ENCODE results near the gene PPFIA4. TPM values are rescaled to one million over a fixed set of nuclear protein-coding genes. Genes with fewer than 3 reads are reported as not detected.

PPFIA4 gene
- total RNA-seq, 4 donors from 2014 or later, result under 0.01 to 24.6 (median 0.30) TPM

DNA sequence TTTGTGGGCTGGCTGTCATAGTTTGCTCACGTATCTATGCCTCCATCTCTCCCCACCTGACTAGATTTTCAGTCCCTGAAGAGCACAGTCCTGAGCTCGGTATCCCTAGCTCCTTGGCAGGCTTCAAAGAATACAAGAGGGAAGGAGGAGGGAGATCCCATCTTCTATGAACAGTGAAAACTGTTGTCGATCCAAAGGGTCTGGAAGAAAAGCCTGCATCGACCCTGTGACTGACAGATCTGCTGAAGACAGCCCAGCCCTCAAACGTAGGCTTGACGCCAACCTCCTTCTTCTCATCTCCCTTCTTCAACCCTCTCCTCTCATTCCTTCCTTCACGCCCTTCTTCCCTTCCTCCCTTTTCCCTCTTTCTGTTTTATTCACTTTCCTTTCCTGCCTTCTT lies 87.9 kb downstream of the PPFIA4 start:
- no peak overlapping the region for H3K27ac ChIP-seq
- peaks cover 0 to 35% of the 10 kb centered on the region in 2 donors for H3K27me3 ChIP-seq
- TF ChIP-seq EP300 (IDR thresholded peaks at IDR 0.05), result no peak
- TF ChIP-seq POLR2A (IDR thresholded peaks at IDR 0.05), result no peak
- TF ChIP-seq, protein P1, sequence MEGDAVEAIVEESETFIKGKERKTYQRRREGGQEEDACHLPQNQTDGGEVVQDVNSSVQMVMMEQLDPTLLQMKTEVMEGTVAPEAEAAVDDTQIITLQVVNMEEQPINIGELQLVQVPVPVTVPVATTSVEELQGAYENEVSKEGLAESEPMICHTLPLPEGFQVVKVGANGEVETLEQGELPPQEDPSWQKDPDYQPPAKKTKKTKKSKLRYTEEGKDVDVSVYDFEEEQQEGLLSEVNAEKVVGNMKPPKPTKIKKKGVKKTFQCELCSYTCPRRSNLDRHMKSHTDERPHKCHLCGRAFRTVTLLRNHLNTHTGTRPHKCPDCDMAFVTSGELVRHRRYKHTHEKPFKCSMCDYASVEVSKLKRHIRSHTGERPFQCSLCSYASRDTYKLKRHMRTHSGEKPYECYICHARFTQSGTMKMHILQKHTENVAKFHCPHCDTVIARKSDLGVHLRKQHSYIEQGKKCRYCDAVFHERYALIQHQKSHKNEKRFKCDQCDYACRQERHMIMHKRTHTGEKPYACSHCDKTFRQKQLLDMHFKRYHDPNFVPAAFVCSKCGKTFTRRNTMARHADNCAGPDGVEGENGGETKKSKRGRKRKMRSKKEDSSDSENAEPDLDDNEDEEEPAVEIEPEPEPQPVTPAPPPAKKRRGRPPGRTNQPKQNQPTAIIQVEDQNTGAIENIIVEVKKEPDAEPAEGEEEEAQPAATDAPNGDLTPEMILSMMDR (IDR thresholded peaks at IDR 0.05), result no peak
- peaks cover 0 to 10% (median 0%) of the 10 kb centered on the region in 4 donors for H3K4me1 ChIP-seq
- H3K9me3 ChIP-seq, result no peaks in the 10 kb centered on the region
- no peak for DNase-seq (ENCODE audit: low spot score in 2 of 2)
- H3K36me3 ChIP-seq, result no peaks in the 10 kb centered on the region
- WGBS, 2 donors, result 67 to 74% methylated on average over 7 of the region's 7 CpGs
- H3K4me3 ChIP-seq, result no peak overlapping the region

DNA sequence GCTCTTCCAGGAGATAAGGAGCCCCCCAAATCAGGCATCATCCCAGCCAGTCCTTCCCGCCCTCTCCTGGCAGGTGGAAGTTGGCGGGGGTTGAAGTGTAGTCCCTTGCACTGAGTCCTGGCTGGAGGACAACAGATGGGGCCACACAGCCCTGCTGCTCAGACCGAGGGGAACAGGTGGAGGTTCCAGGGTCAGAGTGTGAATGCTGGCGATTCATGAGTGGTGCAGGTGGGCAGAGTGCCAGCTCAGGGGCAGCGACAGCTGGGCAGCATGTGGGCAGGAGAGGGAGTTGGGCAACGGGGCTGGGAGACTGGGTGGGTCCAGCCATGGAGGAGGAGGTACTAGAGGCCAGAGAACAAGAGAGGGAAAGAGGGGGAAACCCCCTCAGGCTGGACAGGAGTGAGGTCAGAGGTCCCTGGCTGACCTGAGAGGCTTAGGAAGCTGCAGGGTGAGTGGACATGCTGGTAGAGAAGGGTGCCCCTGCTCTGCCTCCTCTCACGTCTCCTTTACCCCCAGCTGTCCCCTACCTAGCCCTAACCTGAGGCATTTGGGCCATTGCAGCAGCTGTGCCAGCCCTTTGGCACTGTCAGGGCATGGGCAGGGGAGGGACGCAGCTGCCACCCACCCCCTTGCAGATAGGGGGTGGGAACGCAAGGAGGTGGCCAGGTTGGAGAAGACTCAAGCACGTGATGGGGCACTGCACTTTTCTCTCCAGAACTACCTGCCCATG lies 90.0 kb downstream of the PPFIA4 start:
- Histone ChIP-seq H3K27ac (no peak overlapping the region), H3K4me1 (peaks cover 0 to 10% (median 0%) of the 10 kb centered on the region in 4 donors), H3K4me3 (no peak overlapping the region), H3K27me3 (peaks cover 0 to 46% of the 10 kb centered on the region in 2 donors), H3K36me3 (no peaks in the 10 kb centered on the region), H3K9me3 (no peaks in the 10 kb centered on the region)
- 60 to 62% methylated on average over 10 of the region's 10 CpGs for whole genome bisulfite sequencing, 2 donors
- no peak for DNase-seq (ENCODE audit: low spot score in 2 of 2)
- TF ChIP-seq, protein P1 (IDR thresholded peaks at IDR 0.05), result no peak
- TF ChIP-seq POLR2A (IDR thresholded peaks at IDR 0.05), result no peak
- no peak for TF ChIP-seq EP300 (IDR thresholded peaks at IDR 0.05)

DNA sequence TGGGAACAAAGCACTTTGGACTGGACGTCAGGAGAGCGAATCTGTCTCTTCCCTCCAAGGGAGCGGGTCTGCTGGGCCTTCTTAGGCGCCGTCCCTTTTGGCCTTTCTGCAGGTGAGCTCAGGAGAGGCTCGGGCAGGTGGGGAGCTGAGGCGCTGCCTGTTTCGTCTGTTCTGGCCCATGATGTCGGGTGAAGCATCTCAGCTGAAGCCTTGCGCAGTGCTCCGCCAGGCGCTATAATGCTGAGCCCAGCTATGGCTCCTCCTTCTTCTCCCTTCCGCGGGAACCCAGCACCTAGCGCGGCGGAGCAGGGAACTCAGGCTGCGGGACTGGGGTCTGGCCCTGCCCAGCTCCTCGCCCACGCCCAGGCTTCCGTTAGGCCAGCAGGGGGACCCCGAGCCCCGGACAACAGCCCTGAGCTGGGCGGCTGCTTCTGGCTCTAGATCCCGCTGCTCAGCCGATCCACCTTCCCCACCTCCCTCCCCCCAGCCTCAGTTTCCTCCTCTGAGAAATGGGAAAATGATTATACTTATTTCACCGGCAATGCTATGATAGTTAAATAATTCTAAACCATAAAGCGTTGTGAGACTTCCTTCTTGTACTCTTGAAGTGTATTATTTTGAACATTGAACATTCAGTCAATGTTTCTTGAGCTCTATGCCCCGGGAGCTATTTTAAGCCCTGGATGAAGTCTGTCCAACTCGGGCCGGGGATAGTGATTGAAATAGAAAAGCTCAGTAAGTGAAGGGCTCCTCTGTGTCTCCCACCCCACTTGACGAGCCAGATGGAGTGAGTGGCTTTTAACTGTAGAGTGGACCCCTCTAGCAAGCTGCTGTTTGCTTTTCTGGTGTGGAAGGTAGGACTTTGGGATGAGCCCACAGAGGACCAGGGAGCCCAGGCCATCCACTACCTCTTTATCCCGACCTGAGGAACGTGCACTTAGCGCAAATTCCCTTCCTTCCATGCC lies 91.6 kb downstream of the PPFIA4 start:
- Histone ChIP-seq H3K4me3 (no peak overlapping the region), H3K27ac (no peak overlapping the region), H3K9me3 (no peaks in the 10 kb centered on the region), H3K27me3 (peaks cover 0 to 52% of the 10 kb centered on the region in 2 donors), H3K36me3 (no peaks in the 10 kb centered on the region), H3K4me1 (peaks cover 0 to 10% (median 0%) of the 10 kb centered on the region in 4 donors)
- WGBS, 2 donors, result 20 to 25% methylated on average over 34 to 35 of the region's 35 CpGs
- TF ChIP-seq POLR2A (IDR thresholded peaks at IDR 0.05) (no peak), EP300 (IDR thresholded peaks at IDR 0.05) (no peak)
- TF ChIP-seq, protein P1 (IDR thresholded peaks at IDR 0.05), result peak; percentile 44 to 91 (median 78)
- DNase-seq (ENCODE audit: low spot score in 2 of 2), result peak; percentile 41 to 69

DNA sequence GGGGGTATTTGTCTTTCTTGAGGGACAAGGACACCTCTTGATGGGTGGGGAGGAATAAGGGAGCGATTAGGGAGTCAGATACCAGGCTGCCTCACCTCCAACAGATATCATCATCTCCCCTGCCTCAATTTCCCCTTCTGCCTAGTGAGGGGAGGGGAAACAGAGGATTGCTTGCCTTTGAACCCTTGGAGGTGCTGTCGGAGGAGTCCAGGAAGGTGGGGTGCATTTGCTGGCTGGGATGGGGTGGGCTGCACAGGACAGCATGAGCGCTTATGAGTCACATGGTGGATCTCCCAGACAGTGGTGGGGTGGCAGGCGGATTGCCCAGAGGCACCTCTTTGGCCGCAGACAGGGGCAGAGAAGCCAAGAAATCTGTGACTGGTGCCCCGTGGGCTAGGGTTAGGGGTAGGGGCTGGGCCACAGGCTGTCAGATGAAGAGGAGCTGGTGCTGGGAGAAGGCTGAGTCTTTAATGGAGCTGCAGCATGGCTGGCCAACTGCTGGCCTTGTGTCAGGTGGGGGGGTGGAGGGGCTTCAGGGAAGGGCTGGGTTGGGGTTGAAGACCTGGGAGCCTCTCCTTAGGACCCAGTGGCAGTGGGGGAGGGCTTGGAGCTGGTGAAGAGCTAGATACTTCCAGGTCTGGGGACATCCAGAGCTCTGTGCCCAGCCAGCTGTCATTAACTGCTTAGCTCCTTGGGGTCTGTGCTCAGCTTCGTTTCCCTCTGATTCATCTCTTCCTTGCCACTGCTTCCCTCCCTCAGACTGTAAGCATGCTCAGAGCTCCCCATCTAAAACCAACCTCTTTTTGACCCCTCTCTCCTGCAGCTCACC lies 94.2 kb downstream of the PPFIA4 start:
- H3K4me3 ChIP-seq, result no peak overlapping the region
- 73 to 78% methylated on average over 7 of the region's 7 CpGs for WGBS, 2 donors
- H3K27me3 ChIP-seq, result peaks cover 0 to 68% of the 10 kb centered on the region in 2 donors
- TF ChIP-seq, protein P1 (IDR thresholded peaks at IDR 0.05), result no peak
- no peak for TF ChIP-seq POLR2A (IDR thresholded peaks at IDR 0.05)
- TF ChIP-seq EP300 (IDR thresholded peaks at IDR 0.05), result no peak
- DNase-seq (ENCODE audit: low spot score in 2 of 2), result no peak
- no peaks in the 10 kb centered on the region for H3K36me3 ChIP-seq
- H3K4me1 ChIP-seq, result peaks cover 0 to 10% (median 0%) of the 10 kb centered on the region in 4 donors
- no peaks in the 10 kb centered on the region for H3K9me3 ChIP-seq
- H3K27ac ChIP-seq, result no peak overlapping the region
